H1 (cell line): ENCODE data around the gene ATP8B3. TPM values are rescaled to one million over a fixed set of nuclear protein-coding genes. Genes with fewer than 3 reads are reported as not detected.

Source experiments
- ASH2L ChIP-seq: fragments of 200-600, 300-600 bp; sonication (generic); IDR thresholded peaks from one replicate; pipeline ENCODE4 v1.7.1; 2017; ENCODE audit warnings: low read length
- CREB1 ChIP-seq: IDR thresholded peaks from 2 replicates; pipeline ENCODE4 v1.6.1; 2012; ENCODE audit warnings: inconsistent platforms
- CTCF ChIP-seq, 3 experiments: IDR thresholded peaks; 1 replicate in 2 of 3; 2 replicates in 1 of 3; pipeline versions ENCODE4 v1.5.1 to v1.6.1; 2011; ENCODE audit warnings: low read length in 3 of 3, mild to moderate bottlenecking in 3 of 3, inconsistent platforms in 2 of 3, low read depth in 1 of 3, moderate library complexity in 1 of 3; ENCODE audit not compliant: insufficient read depth in 1 of 3; ENCODE audit errors: control extremely low read depth in 1 of 3
- EP300 ChIP-seq, 2 experiments: IDR thresholded peaks; 1 replicate in 1 of 2; 2 replicates in 1 of 2; pipeline ENCODE4 v1.6.1; 2011 to 2012; ENCODE audit warnings: low read depth in 2 of 2, low read length in 2 of 2, mild to moderate bottlenecking in 2 of 2, borderline replicate concordance in 1 of 2, inconsistent platforms in 1 of 2, moderate library complexity in 1 of 2
- SAP30 ChIP-seq: fragments of 300-600 bp; sonication (generic); IDR thresholded peaks from 2 replicates; pipeline ENCODE4 v1.7.1; 2012; ENCODE audit warnings: low read length, moderate library complexity, mild to moderate bottlenecking, inconsistent platforms; ENCODE audit not compliant: insufficient read depth, insufficient replicate concordance
- TAF7 ChIP-seq: optimal IDR thresholded peaks from 2 replicates; pipeline ENCODE3; 2011; ENCODE audit warnings: low read depth, mild to moderate bottlenecking, inconsistent platforms, low read length, moderate library complexity, borderline replicate concordance
- polyA plus RNA-seq, 7 experiments: library from polyadenylated mRNA; depleted of rRNA in 3 of 7; stranded (reverse) in 5 of 7; unstranded in 2 of 7; fragments of >200 nt in 5 of 7; fragments of 200-250 nt in 2 of 7; gene quantifications; 1 replicate in 5 of 7; 2 replicates in 1 of 7; 4 replicates in 1 of 7; pipeline versions ENCODE4 v1.2.1 to v1.2.3, GENCODE V29; 2011 to 2013; ENCODE audit warnings: missing spikeins in 2 of 7, mixed read lengths in 2 of 7
- total RNA-seq: library from RNA; stranded (reverse); fragmentation: NEBNext Ultra II Directional; extraction: Animal tissue kit (Norgen Biotek cat#: 25700); gene quantifications from 2 replicates; pipeline ENCODE4 v1.2.1, GENCODE V29; 2021

Gene ATP8B3
- total and polyA plus RNA-seq, 2 of the 8 experiments (the other 6 are each of a cell fraction or from before 2014, with no cell fraction given): 4.1 to 9.3 TPM

GRCh38 chr19:1806184-1807029 lies 5.7 kb downstream of the ATP8B3 start (continued):
- TF ChIP-seq CTCF (IDR thresholded peaks at IDR 0.05; ENCODE audit: control extremely low read depth in 1 of 3, insufficient read depth in 1 of 3, low read depth in 1 of 3, low read length in 3 of 3) (no peak), CREB1 (no peak), SAP30 (no peak), EP300 (IDR thresholded peaks at IDR 0.05; ENCODE audit: borderline replicate concordance in 1 of 2, low read depth in 2 of 2, low read length in 2 of 2) (no peak), TAF7 (no peak), ASH2L (no peak)
